Stimulated activated CD4-positive, alpha-beta T cell treated with anti-CD3 and anti-CD28 coated beads, TNF-alpha, amount 100 ng/mL, for 4 hours (primary cell): Measurements from ENCODE around the gene FAM210A.
"Not testable (repeated sequence)": the region's sequence is repeated elsewhere in the genome, so short reads cannot be mapped to it uniquely, and the experiment has no call there.

ENCODE experiments used
- DNase-seq, 3 experiments: peaks; one replicate each; pipeline ENCODE4 v3.0.0-alpha.2; 2020; ENCODE audit warnings: low read depth in 3 of 3

The FAM210A gene

DNA sequence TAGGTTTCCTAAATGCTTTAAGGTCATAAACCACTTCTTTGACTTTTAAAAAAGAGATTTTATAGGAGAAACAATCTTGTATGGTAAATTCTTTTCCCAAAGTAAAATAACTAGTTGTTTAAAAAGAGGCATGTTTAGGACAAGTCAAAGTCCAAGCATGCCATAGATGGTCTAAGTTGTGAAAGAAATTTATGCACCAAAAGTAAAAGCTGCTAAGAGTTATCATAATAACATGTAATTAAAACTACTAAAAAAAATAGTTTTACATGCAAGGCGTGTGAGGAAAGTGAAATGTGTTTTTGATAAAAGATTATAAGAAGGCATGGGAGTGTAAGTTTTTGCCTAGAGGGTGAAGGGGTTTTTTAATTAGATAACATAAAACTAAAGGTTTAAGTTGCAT lies 22.5 kb downstream of the FAM210A start:
- DNase-seq = no peak

DNA sequence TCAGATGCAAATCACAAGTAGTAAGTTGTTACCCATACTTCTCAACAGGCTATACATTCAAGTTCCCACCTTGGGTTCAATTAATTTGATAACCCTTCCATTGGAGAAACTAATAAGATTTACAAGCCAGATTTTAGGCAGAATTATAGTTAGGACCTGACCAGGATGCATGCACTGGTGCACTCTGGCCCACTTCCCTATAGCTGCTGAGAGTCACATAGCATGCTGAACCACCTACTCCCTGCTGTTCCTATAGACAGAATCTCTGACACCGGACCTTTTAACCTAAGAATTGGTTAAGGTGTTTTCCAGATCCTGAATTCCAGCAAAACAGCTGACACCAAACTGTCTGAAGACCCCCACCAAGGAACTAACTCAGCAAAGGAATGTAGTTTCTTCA lies 26.2 kb downstream of the FAM210A start:
- no peak for DNase-seq

DNA sequence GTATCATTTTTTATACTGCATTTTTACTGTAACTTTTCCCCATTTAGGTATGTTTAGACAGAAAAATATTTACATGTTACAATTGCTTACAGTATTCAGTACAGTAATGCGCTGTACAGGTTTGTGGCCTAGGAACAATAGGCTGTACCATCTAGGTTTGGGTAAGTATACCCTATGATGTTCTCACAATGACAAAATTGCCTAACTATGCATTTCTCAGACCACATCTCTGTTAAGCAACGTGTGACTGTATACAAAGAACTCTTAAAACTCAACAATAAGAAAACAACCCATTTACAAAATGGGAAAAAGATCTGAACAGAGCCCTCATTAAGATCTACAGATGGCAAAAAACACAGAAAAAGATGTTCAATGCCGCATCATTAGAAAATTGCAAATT lies 29.4 kb downstream of the FAM210A start:
- DNase-seq = no peak

DNA sequence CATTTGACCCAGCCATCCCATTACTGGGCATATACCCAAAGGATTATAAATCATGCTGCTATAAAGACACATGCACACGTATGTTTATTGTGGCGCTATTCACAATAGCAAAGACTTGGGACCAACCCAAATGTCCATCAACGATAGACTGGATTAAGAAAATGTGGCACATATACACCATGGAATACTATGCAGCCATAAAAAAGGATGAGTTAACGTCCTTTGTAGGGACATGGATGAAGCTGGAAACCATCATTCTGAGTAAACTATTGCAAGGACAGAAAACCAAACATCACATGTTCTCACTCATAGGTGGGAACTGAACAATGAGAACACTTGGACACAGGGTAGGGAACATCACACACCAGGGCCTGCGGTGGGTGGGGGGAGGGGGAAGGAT lies 31.0 kb downstream of the FAM210A start:
- DNase-seq = not testable (repeated sequence)

- DNase-seq = not testable (repeated sequence)
Observed at GRCh38 chr18:13690060-13690459, 36.3 kb downstream of the FAM210A start.

GRCh38 chr18:13688191-13689136 lies 37.9 kb downstream of the FAM210A start:
- DNase-seq = no peak

GRCh38 chr18:13684546-13684945 lies 41.8 kb downstream of the FAM210A start:
- DNase-seq = no peak

GRCh38 chr18:13681701-13682100 lies 44.7 kb downstream of the FAM210A start:
- no peak for DNase-seq

DNA sequence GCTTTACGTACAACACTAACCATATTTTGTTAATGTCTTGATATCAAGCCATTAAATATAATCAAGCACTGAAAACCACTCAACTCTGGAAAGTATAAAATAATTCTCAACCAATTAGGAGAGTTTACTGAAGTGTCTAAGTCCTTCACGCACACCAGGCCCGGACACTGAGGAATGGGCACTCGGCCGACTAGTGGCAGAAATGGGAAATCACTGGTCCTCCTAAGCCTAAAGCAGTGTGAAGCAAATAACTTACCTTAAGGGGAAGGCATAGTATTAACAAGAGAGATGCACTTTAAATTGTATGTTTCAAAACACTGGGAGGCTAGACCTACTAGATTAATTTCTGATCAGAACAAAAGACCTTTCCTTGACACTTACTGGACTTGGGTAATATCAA lies 45.7 kb downstream of the FAM210A start:
- no peak for DNase-seq

DNA sequence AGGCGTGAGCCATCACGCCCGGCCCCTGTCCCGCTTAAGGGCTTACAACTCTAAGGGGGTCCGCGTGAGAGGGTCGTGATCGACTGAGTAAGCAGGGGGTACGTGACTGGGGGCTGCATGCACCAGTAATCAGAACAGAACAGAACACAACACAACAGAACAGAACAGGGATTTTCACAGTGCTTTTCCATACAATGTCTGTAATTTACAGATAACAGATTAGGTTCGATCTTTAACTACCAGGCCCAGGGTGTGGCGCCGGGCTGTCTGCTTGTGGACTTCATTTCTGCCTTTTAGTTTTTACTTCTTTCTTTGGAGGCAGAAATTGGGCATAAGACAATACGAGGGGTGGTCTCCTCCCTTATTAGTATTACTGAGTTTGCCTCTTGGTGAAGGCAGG lies 49.0 kb downstream of the FAM210A start:
- not testable (repeated sequence) for DNase-seq

DNA sequence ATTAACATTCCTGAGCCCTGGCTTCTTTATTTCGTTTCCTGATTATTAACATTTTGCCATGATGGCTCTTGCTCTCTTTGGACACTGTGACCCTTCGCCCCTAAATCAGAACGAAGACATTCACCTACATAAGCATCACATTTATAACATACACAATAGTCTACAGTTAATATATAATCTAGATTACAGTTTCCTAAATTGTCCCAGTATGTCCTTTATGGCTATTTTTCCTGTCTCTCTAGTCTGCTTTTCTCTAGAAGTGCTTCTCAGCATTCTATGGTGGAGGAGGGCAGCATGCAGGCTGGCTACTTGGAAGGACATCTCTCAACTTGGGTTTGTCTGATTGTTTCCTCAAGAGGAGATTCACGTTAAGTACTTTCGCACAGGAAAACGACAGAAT lies 49.9 kb downstream of the FAM210A start:
- DNase-seq = no peak

- DNase-seq = no peak
Observed at GRCh38 chr18:13672657-13673056, 53.7 kb downstream of the FAM210A start.

- no peak for DNase-seq
Observed at GRCh38 chr18:13661779-13662256, 64.5 kb downstream of the FAM210A start.

DNA sequence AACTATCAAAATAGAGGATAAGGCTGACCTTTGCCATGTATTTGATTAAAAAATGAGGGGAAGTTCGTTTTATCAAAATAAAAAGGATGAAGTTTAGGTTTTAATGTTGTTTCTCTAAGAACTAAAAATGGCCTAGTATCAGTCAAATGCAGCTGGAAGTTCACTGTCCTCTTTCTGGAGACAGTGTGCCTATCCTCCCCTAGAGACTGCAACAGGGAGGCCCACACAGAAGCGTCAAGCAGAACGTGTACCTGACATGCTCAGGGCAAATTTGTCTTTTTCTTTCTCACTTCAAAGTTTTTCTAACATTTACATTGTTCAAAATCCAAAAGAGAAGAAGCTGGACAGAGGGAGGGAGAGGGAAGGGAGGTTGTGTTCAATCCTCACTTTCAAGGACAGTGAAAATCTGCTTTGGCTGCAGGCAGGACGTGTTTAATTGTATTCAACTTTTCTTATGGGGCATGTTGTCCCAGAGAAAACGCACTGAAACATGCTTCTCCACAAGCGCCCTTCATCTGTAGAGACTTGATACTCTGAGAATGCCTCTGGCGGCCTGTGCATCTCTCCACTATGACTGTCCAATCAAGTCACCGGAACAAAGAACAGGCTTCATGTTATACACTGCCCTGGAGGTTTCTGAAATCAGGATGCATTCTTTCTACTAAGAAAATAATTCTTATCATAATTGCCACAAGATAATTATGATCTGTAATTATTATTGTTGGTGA lies 65.1 kb downstream of the FAM210A start:
- DNase-seq = no peak

GRCh38 chr18:13660510-13660909 lies 65.8 kb downstream of the FAM210A start:
- DNase-seq = no peak

GRCh38 chr18:13658436-13659204 lies 67.7 kb downstream of the FAM210A start:
- no peak for DNase-seq

- DNase-seq = no peak
Observed at GRCh38 chr18:13657974-13658373, 68.4 kb downstream of the FAM210A start.

DNA sequence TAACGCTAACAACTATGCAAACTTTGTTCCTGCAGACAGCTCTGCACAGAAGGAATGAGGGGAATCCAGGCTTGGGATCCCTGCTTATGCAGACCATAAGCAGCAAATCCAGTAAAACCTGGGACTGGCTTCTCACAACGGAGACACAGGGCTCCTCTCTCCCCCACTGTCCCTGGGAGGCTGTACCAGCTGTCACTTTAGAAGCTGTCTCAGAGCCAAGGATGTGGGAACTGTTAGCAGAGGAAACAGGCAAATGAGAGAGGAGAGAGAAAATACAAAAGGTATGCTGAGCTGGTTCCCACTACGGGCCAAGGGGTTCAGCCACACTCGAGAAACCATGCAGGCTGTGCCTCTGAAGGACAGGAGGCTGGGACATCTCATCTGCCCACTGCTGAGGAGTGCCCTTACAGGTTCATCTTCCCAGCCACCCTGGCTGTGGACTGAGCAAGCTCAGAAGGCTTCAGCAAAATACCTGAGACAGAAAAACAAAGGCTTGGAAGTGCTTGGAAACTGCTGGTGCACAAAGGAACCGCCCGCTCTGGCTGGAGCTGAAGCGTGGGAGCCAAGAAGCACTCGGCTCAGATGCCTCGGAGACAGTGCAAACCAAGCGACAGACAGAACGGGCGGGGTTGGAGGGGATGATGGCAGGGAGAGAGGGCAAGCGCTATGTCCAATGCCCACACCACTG lies 72.5 kb downstream of the FAM210A start:
- DNase-seq = no peak

- DNase-seq = no peak
Observed at GRCh38 chr18:13649397-13650390, 76.7 kb downstream of the FAM210A start.

DNA sequence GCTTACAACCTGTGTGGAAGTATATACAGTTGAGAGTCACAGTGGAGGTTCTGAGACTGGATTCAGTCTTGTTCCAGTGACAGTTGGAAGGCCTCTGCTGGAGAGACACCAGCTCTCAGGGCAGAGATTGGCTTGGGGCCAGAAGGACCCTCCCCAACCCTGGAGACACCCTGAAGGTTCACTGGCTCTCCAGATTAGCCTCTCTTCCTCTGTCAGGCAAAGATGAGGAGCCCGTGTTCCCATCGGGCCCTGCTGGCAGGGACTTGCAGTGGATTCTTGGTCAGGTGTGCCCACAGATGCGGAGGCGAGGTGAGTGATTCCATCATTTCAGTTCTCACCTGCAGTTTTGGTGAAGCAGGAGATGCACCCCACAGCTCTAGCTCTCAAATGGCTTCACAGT lies 78.6 kb downstream of the FAM210A start:
- no peak for DNase-seq
